IMR-90 (cell line): ENCODE measurements around the gene NRSN1. TPM values are rescaled to one million over a fixed set of nuclear protein-coding genes. Genes with fewer than 3 reads are reported as not detected.

Experiments used
- ATAC-seq: fragments of 200-7000 bp; cut with Tn5 transposase; 2 replicates; pipeline ENCODE4 v1.9.1; 2020; ENCODE audit warnings: low read depth, mild to moderate bottlenecking, moderate library complexity
- BruUV-seq: library from RNA; stranded (reverse); fragments of 400-500 nt; replicated peaks from 2 replicates; lab custom pipeline; 2021; lab: Mats Ljungman, UMichigan
- CTCF ChIA-PET: fragments of 300-600 bp; formaldehyde crosslinking; extraction: SDS; loops from one replicate; lab custom pipeline; 2021; ENCODE audit warnings: antibody characterized with exemption; lab: Yijun Ruan, JAX
- POLR2A ChIA-PET: fragments of 300-600 bp; sonication (Branson Sonifier 250); formaldehyde crosslinking; loops from one replicate; lab custom pipeline; 2022; ENCODE audit warnings: antibody characterized with exemption; ENCODE audit not compliant: unreplicated experiment; lab: Charles Lee
- DNase-seq: peaks from one replicate; pipeline ENCODE4 v3.0.0; 2013
- H2AFZ ChIP-seq: replicated peaks from 2 replicates; pipeline ENCODE3; 2013; ENCODE audit warnings: low read length, mild to moderate bottlenecking; ENCODE audit not compliant: poor library complexity
- H2AK5ac ChIP-seq: 2 replicates; pipeline ENCODE4 v1.6.1; 2013; ENCODE audit warnings: low read depth, low read length, inconsistent platforms
- H2AK9ac ChIP-seq: replicated peaks from 2 replicates; pipeline ENCODE3; 2013; ENCODE audit warnings: mild to moderate bottlenecking, low read depth, low read length, moderate library complexity; ENCODE audit not compliant: poor library complexity
- H2BK120ac ChIP-seq: 2 replicates; pipeline ENCODE4 v1.6.1; 2013; ENCODE audit warnings: low read depth, low read length, inconsistent platforms
- H2BK15ac ChIP-seq: 3 replicates; pipeline ENCODE4 v1.6.1; 2013; ENCODE audit warnings: low read depth, low read length, inconsistent platforms
- H2BK20ac ChIP-seq: 2 replicates; pipeline ENCODE4 v1.6.1; 2013; ENCODE audit warnings: low read depth, mild to moderate bottlenecking, inconsistent platforms, low read length, moderate library complexity
- H2BK5ac ChIP-seq: 2 replicates; pipeline ENCODE4 v1.6.1; 2013; ENCODE audit warnings: mild to moderate bottlenecking, low read depth, low read length, inconsistent platforms; ENCODE audit not compliant: poor library complexity, severe bottlenecking
- H3K14ac ChIP-seq: replicated peaks from 2 replicates; pipeline ENCODE4 v1.6.1; 2013; ENCODE audit warnings: low read depth, low read length, inconsistent platforms
- H3K18ac ChIP-seq: 2 replicates; pipeline ENCODE4 v1.6.1; 2013; ENCODE audit warnings: low read depth, low read length, control low read depth
- H3K23ac ChIP-seq: 2 replicates; pipeline ENCODE4 v1.6.1; 2013; ENCODE audit warnings: low read depth, low read length, inconsistent platforms
- H3K27ac ChIP-seq: 2 replicates; pipeline ENCODE4 v1.5.1; 2013; ENCODE audit warnings: mild to moderate bottlenecking, control low read depth, low read length; ENCODE audit not compliant: insufficient read depth
- H3K27me3 ChIP-seq: 2 replicates; pipeline ENCODE4 v1.6.1; 2013; ENCODE audit warnings: low read length; ENCODE audit not compliant: control insufficient read depth, insufficient read depth
- H3K36me3 ChIP-seq: 2 replicates; pipeline ENCODE4 v1.6.1; 2013; ENCODE audit warnings: low read length, mixed read lengths; ENCODE audit not compliant: control insufficient read depth, insufficient read depth
- H3K4ac ChIP-seq: 2 replicates; pipeline ENCODE4 v1.6.1; 2013; ENCODE audit warnings: low read depth, low read length, inconsistent platforms
- H3K4me1 ChIP-seq: 2 replicates; pipeline ENCODE4 v1.6.1; 2013; ENCODE audit warnings: low read length, mixed read lengths; ENCODE audit not compliant: control insufficient read depth, insufficient read depth
- H3K4me2 ChIP-seq: 2 replicates; pipeline ENCODE4 v1.6.1; 2013; ENCODE audit warnings: low read depth, mild to moderate bottlenecking, control low read depth, low read length, moderate library complexity
- H3K4me3 ChIP-seq: 2 replicates; pipeline ENCODE4 v1.5.1; 2013; ENCODE audit warnings: low read depth, mild to moderate bottlenecking, control low read depth, low read length, moderate library complexity; ENCODE audit not compliant: insufficient read depth
- H3K56ac ChIP-seq: 2 replicates; pipeline ENCODE4 v1.6.1; 2013; ENCODE audit warnings: low read length, inconsistent platforms; ENCODE audit not compliant: insufficient read depth; ENCODE audit errors: extremely low read depth
- H3K79me1 ChIP-seq, 2 experiments: 2 replicates each; pipeline ENCODE4 v1.6.1; 2013; ENCODE audit warnings: low read length in 2 of 2, inconsistent platforms in 1 of 2, low read depth in 1 of 2
- H3K9ac ChIP-seq: 2 replicates; pipeline ENCODE4 v1.6.1; 2013; ENCODE audit warnings: low read depth, low read length, control low read depth
- H3K9me1 ChIP-seq: 2 replicates; pipeline ENCODE4 v1.6.1; 2013; ENCODE audit warnings: low read length, inconsistent platforms; ENCODE audit not compliant: insufficient read depth
- H3K9me3 ChIP-seq: 2 replicates; pipeline ENCODE4 v1.6.1; 2013; ENCODE audit warnings: low read length; ENCODE audit not compliant: control insufficient read depth, insufficient read depth
- H4K20me1 ChIP-seq: 2 replicates; pipeline ENCODE4 v1.6.1; 2013; ENCODE audit warnings: low read length, inconsistent platforms; ENCODE audit not compliant: insufficient read depth
- H4K5ac ChIP-seq: 2 replicates; pipeline ENCODE4 v1.6.1; 2013; ENCODE audit warnings: mild to moderate bottlenecking, low read depth, low read length, control low read depth
- H4K8ac ChIP-seq, 2 experiments: 2 replicates each; pipeline ENCODE4 v1.6.1; 2013; ENCODE audit warnings: low read depth in 2 of 2, low read length in 2 of 2, control low read depth in 1 of 2, inconsistent platforms in 1 of 2
- H4K91ac ChIP-seq: 2 replicates; pipeline ENCODE4 v1.6.1; 2013; ENCODE audit warnings: low read depth, low read length, inconsistent platforms; ENCODE audit not compliant: insufficient read depth
- BHLHE40 ChIP-seq: fragments of 150-350 bp; IDR thresholded peaks from 2 replicates; pipeline ENCODE4 v1.6.1; 2016; ENCODE audit warnings: mild to moderate bottlenecking, low read depth, low read length
- CHD1 ChIP-seq: IDR thresholded peaks from 2 replicates; pipeline ENCODE4 v1.6.1; 2012; ENCODE audit warnings: low read depth, low read length, improper control_type of control experiment
- FOS ChIP-seq: fragments of 150-350 bp; IDR thresholded peaks from 2 replicates; pipeline ENCODE4 v1.6.1; 2016; ENCODE audit warnings: low read depth, low read length
- MAFK ChIP-seq: IDR thresholded peaks from 2 replicates; pipeline ENCODE4 v1.6.1; 2012; ENCODE audit warnings: low read depth, low read length, improper control_type of control experiment
- MXI1 ChIP-seq: IDR thresholded peaks from 2 replicates; pipeline ENCODE4 v1.6.1; 2012; ENCODE audit warnings: low read depth, mild to moderate bottlenecking, low read length, moderate library complexity, borderline replicate concordance
- NFE2L2 ChIP-seq: fragments of 150-350 bp; IDR thresholded peaks from 2 replicates; pipeline ENCODE4 v1.6.1; 2016; ENCODE audit warnings: low read depth, mild to moderate bottlenecking, low read length
- POLR2A ChIP-seq: IDR thresholded peaks from 2 replicates; pipeline ENCODE4 v1.6.1; 2012; ENCODE audit warnings: mild to moderate bottlenecking, low read depth, low read length
- RAD21 ChIP-seq: IDR thresholded peaks from 2 replicates; pipeline ENCODE4 v1.6.1; 2012; ENCODE audit warnings: low read length, improper control_type of control experiment
- RFX5 ChIP-seq: IDR thresholded peaks from 2 replicates; pipeline ENCODE4 v1.8.0; 2012; ENCODE audit warnings: low read depth, mild to moderate bottlenecking, low read length, moderate library complexity
- SMC3 ChIP-seq: fragments of 150-350 bp; IDR thresholded peaks from 2 replicates; pipeline ENCODE4 v1.6.1; 2016; ENCODE audit warnings: low read depth, mild to moderate bottlenecking, antibody characterized with exemption, low read length, moderate library complexity
- WGBS, 2 experiments: methylation state at CpG; one replicate each; pipeline versions ENCODE4 v1.1.5 to v1.1.7; 2013; ENCODE audit warnings: missing lambda C conversion rate in 2 of 2; ENCODE audit not compliant: insufficient read length in 1 of 2; ENCODE audit errors: extremely low coverage in 2 of 2; 5-methylcytosine and 5-hydroxymethylcytosine counted together
- dilution Hi-C: fragments of 300-500 bp; cut with HindIII; formaldehyde crosslinking; loops from one replicate; pipeline ENCODE4 v1.14.3; 2018; ENCODE audit warnings: low sequenced_read_pairs; ENCODE audit not compliant: unreplicated experiment
- in situ Hi-C: fragments of 300-500 bp; cut with MboI; formaldehyde crosslinking; loops from 3 replicates; pipeline ENCODE4 v1.14.3; 2019; ENCODE audit warnings: low sequenced_read_pairs, inconsistent platforms, mixed read lengths
- intact Hi-C: fragments of 100-400 bp; cut with micrococcal nuclease; formaldehyde crosslinking; loops from 2 replicates; pipeline ENCODE4 v1.10.0; 2022
- polyA plus RNA-seq, 3 experiments: library from polyadenylated mRNA; depleted of rRNA; stranded (reverse); fragments of >200 nt; gene quantifications; 2 replicates each; pipeline ENCODE4 v1.2.3, GENCODE V29; 2012; ENCODE audit warnings: low replicate concordance in 1 of 3
- total RNA-seq: library from RNA; depleted of rRNA; stranded (reverse); fragments of >200 nt; gene quantifications from 2 replicates; pipeline ENCODE4 v1.2.3, GENCODE V29; 2012
- TF ChIP-seq, protein P1 (sequence below): fragments of 150-350 bp; IDR thresholded peaks from 2 replicates; pipeline ENCODE4 v1.6.1; 2017; ENCODE audit warnings: mild to moderate bottlenecking, antibody characterized with exemption, low read length, low read depth
- TF ChIP-seq, protein P2 (sequence below): conservative IDR thresholded peaks from 2 replicates; pipeline ENCODE4 v1.5.1; 2012; ENCODE audit warnings: mild to moderate bottlenecking, low read depth, low read length, improper control_type of control experiment
- TF ChIP-seq, protein P3 (sequence below): fragments of 150-350 bp; IDR thresholded peaks from 2 replicates; pipeline ENCODE4 v1.6.1; 2016; ENCODE audit warnings: low read depth, mild to moderate bottlenecking, low read length, moderate library complexity, borderline replicate concordance

NRSN1 gene
- total and polyA plus RNA-seq, 2 of the 4 experiments (the other 2 are of a cell fraction), result not detected

DNA sequence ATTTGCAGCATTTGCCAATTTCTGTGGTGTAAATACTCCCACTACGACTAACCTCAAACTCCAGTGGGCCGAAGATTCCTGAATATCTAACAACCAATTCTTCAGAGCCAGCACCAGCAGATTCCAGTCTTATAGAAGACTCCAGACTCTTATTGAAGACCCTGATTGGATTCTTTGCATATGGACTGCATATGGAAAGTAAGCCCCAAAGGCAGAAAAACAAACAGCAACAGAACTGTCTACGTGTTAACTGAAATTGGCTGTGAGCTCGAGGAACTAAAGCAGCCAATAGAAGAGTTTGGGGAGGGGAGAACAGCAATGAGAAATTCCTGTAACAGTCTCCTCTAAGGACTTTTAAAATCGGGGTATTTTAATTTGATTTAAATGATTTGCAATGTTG lies 19.7 kb upstream of the NRSN1 start:
- Histone ChIP-seq H3K4me1 (no peaks in the 10 kb centered on the region), H4K91ac (no peak overlapping the region), H2BK120ac (no peak overlapping the region), H2AK9ac (no peak overlapping the region), H3K36me3 (no peaks in the 10 kb centered on the region), H3K56ac (no peak overlapping the region), H3K27ac (no peak overlapping the region), H3K4ac (no peak overlapping the region), H3K27me3 (no peaks in the 10 kb centered on the region), H3K9ac (no peak overlapping the region), H2BK5ac (no peak overlapping the region), H4K20me1 (no peaks in the 10 kb centered on the region), H3K23ac (no peak overlapping the region), H4K8ac (no peak overlapping the region), H3K4me2 (no peak overlapping the region), H3K9me3 (peaks cover 18% of the 10 kb centered on the region), H3K18ac (no peak overlapping the region), H2BK15ac (no peak overlapping the region), H4K5ac (no peak overlapping the region), H2BK20ac (no peak overlapping the region), H2AFZ (no peak overlapping the region), H2AK5ac (no peak overlapping the region), H3K14ac (no peak overlapping the region), H3K4me3 (no peak overlapping the region), H3K79me1 (no peaks in the 10 kb centered on the region), H3K9me1 (no peaks in the 10 kb centered on the region)
- ChIA-PET POLR2A (no interaction called here), CTCF (no interaction called here)
- intact Hi-C loops, result no loop called here
- in situ Hi-C loops, result no loop called here
- ATAC-seq (no peak), DNase-seq (no peak)
- dilution Hi-C loops, result no loop called here
- WGBS, 2 experiments, result no CpG with 5 or more reads among the region's 5 CpGs
- BruUV-seq, result no TSS peak
- TF ChIP-seq RAD21 (no peak), POLR2A (no peak), BHLHE40 (no peak), NFE2L2 (no peak), RFX5 (no peak), FOS (no peak), CHD1 (no peak), SMC3 (no peak), MAFK (no peak), MXI1 (no peak)
- TF ChIP-seq, protein P1, sequence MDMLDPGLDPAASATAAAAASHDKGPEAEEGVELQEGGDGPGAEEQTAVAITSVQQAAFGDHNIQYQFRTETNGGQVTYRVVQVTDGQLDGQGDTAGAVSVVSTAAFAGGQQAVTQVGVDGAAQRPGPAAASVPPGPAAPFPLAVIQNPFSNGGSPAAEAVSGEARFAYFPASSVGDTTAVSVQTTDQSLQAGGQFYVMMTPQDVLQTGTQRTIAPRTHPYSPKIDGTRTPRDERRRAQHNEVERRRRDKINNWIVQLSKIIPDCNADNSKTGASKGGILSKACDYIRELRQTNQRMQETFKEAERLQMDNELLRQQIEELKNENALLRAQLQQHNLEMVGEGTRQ, result no peak
- TF ChIP-seq, protein P2, sequence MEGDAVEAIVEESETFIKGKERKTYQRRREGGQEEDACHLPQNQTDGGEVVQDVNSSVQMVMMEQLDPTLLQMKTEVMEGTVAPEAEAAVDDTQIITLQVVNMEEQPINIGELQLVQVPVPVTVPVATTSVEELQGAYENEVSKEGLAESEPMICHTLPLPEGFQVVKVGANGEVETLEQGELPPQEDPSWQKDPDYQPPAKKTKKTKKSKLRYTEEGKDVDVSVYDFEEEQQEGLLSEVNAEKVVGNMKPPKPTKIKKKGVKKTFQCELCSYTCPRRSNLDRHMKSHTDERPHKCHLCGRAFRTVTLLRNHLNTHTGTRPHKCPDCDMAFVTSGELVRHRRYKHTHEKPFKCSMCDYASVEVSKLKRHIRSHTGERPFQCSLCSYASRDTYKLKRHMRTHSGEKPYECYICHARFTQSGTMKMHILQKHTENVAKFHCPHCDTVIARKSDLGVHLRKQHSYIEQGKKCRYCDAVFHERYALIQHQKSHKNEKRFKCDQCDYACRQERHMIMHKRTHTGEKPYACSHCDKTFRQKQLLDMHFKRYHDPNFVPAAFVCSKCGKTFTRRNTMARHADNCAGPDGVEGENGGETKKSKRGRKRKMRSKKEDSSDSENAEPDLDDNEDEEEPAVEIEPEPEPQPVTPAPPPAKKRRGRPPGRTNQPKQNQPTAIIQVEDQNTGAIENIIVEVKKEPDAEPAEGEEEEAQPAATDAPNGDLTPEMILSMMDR, result no peak
- TF ChIP-seq, protein P3, sequence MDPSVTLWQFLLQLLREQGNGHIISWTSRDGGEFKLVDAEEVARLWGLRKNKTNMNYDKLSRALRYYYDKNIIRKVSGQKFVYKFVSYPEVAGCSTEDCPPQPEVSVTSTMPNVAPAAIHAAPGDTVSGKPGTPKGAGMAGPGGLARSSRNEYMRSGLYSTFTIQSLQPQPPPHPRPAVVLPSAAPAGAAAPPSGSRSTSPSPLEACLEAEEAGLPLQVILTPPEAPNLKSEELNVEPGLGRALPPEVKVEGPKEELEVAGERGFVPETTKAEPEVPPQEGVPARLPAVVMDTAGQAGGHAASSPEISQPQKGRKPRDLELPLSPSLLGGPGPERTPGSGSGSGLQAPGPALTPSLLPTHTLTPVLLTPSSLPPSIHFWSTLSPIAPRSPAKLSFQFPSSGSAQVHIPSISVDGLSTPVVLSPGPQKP, result no peak
